MCF 10A (cell line): ENCODE measurements around the gene B3GAT3. TPM values are rescaled to one million over a fixed set of nuclear protein-coding genes. Genes with fewer than 3 reads are reported as not detected.
"Not testable (repeated sequence)": the region's sequence is repeated elsewhere in the genome, so short reads cannot be mapped to it uniquely, and the experiment has no call there.

Source experiments
- BruUV-seq: library from RNA; stranded (reverse); fragments of 400-500 nt; replicated peaks from 2 replicates; lab custom pipeline; 2021; lab: Mats Ljungman, UMichigan
- CTCF ChIA-PET: fragments of 300-600 bp; sonication (Branson Sonifier 250); formaldehyde crosslinking; extraction: SDS; loops from one replicate; lab custom pipeline; 2021; ENCODE audit warnings: antibody characterized with exemption, inconsistent platforms; lab: Yijun Ruan, JAX
- POLR2A ChIA-PET: fragments of 300-600, 350-650 bp; sonication (Branson Sonifier 250); formaldehyde crosslinking; extraction: SDS; loops from one replicate; lab custom pipeline; 2020; ENCODE audit warnings: antibody characterized with exemption, inconsistent platforms; lab: Yijun Ruan, JAX
- DNase-seq: peaks from one replicate; pipeline ENCODE4 v3.0.0-alpha.2; 2018; ENCODE audit not compliant: unreplicated experiment
- H3K27ac Mint-ChIP-seq: one replicate; pipeline ENCODE4 v1.8.0; 2022; ENCODE audit warnings: mild to moderate bottlenecking, low read depth, mixed read lengths; ENCODE audit not compliant: unreplicated experiment
- H3K27me3 Mint-ChIP-seq: one replicate; pipeline ENCODE4 v1.8.0; 2022; ENCODE audit warnings: mixed read lengths; ENCODE audit not compliant: insufficient read depth, unreplicated experiment
- H3K36me3 Mint-ChIP-seq: one replicate; pipeline ENCODE4 v1.8.0; 2022; ENCODE audit warnings: mild to moderate bottlenecking, moderate library complexity, mixed read lengths; ENCODE audit not compliant: insufficient read depth, unreplicated experiment
- H3K4me1 Mint-ChIP-seq: one replicate; pipeline ENCODE4 v1.8.0; 2022; ENCODE audit warnings: mixed read lengths; ENCODE audit not compliant: insufficient read depth, unreplicated experiment
- H3K4me3 Mint-ChIP-seq: one replicate; pipeline ENCODE4 v1.8.0; 2022; ENCODE audit warnings: mild to moderate bottlenecking, moderate library complexity, mixed read lengths; ENCODE audit not compliant: unreplicated experiment
- H3K9me3 Mint-ChIP-seq: one replicate; pipeline ENCODE4 v1.8.0; 2022; ENCODE audit warnings: mixed read lengths; ENCODE audit not compliant: unreplicated experiment
- intact Hi-C: fragments of 100-400 bp; cut with micrococcal nuclease; formaldehyde crosslinking; loops from 2 replicates; pipeline ENCODE4 v1.14.1; 2022
- total RNA-seq: library from RNA; stranded (reverse); gene quantifications from 2 replicates; pipeline ENCODE4 v1.2.3, GENCODE V29; 2022
- TF ChIP-seq, protein P1 (sequence below): fragments of 200-600 bp; IDR thresholded peaks from one replicate; pipeline ENCODE4 v1.8.0; 2022; ENCODE audit warnings: antibody characterized with exemption, mild to moderate bottlenecking; ENCODE audit not compliant: unreplicated experiment

The B3GAT3 gene
- total RNA-seq, 1 experiment from 2014 or later, result 42.4 TPM

DNA sequence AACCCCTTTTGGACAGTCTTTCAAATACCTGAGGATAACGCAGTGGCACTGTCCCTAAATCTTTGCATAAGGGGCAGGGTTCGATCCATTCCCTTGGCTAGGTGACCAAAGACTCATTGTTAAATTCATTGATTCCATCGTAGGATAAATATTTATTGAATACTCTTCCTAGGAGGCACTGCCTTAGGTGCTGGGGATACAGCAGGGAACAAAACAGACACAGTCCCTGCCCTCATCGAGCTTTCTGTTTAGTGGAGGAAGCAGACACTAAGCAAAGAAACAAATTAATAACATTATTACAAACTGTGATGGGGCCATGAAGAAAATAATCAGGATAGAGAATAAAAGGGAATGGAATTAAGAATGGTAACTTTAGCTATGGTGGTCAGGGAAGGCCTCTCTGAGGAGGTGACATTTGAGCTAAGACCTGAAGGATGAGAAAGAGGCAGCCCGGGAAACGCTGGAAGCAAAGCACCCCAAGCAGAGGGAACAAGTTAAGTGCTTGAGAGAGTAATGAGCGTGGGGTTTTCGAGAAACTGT lies 689 bp downstream of the B3GAT3 start:
- CTCF ChIA-PET, result interaction anchor here (0.9 to 2.5 kb wide), 7 partner anchors 9 to 29 kb away, joined by 3 to 17 read pairs (median 7); partner anchors contain the start of genes EML3 and TUT1
- Mint-ChIP-seq H3K9me3 (no peaks in the 10 kb centered on the region), H3K27me3 (no peaks in the 10 kb centered on the region), H3K4me1 (peaks cover 12% of the 10 kb centered on the region), H3K4me3 (peak overlapping the region; percentile 97), H3K36me3 (peaks cover 54% of the 10 kb centered on the region), H3K27ac (peak overlapping the region; percentile 92)
- POLR2A ChIA-PET, result interaction anchor here (0.5 to 7.3 kb wide), 36 partner anchors 11 to 1696 kb away, joined by 3 to 149 read pairs (median 5); partner anchors contain the start of genes AHNAK, C11orf98, CSKMT and EEF1G
- intact Hi-C loops, result loop anchor here (2.0 kb wide), 1 partner anchor 30 kb away; the partner anchor contains the start of gene TUT1
- TF ChIP-seq, protein P1, sequence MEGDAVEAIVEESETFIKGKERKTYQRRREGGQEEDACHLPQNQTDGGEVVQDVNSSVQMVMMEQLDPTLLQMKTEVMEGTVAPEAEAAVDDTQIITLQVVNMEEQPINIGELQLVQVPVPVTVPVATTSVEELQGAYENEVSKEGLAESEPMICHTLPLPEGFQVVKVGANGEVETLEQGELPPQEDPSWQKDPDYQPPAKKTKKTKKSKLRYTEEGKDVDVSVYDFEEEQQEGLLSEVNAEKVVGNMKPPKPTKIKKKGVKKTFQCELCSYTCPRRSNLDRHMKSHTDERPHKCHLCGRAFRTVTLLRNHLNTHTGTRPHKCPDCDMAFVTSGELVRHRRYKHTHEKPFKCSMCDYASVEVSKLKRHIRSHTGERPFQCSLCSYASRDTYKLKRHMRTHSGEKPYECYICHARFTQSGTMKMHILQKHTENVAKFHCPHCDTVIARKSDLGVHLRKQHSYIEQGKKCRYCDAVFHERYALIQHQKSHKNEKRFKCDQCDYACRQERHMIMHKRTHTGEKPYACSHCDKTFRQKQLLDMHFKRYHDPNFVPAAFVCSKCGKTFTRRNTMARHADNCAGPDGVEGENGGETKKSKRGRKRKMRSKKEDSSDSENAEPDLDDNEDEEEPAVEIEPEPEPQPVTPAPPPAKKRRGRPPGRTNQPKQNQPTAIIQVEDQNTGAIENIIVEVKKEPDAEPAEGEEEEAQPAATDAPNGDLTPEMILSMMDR, result no peak
- BruUV-seq, result TSS peak; percentile 24
- no peak for DNase-seq

DNA sequence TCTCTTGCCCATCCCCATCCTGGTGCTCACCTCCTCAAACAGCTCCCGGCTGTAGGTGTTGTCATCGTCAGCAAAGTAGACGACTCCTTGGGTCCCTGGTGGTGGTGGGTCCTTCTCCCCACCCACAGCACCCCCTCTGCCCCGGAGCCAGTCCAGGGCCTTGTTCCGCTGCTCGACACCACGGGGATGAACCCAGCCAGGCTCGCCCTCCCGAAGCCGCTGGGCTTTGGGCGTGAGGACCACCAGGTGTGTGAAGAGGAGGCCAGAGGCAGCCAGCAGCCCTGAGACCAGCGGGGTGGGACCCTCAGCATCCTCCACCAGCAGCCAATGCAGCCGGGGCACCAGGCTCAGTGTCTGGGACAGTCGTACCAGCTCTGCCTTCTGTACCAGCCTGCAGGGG lies 4.8 kb downstream of the B3GAT3 start:
- H3K4me1 Mint-ChIP-seq, result peaks cover 22% of the 10 kb centered on the region
- intact Hi-C loops, DNase-seq, H3K4me3 Mint-ChIP-seq, H3K27ac Mint-ChIP-seq, H3K27me3 Mint-ChIP-seq, BruUV-seq, H3K9me3 Mint-ChIP-seq: not testable (repeated sequence)
- H3K36me3 Mint-ChIP-seq, result peaks cover 45% of the 10 kb centered on the region
- ChIA-PET POLR2A (interaction anchor here (0.6 to 7.3 kb wide), 4 partner anchors 17 to 178 kb away, joined by 4 to 149 read pairs (median 58); partner anchors contain the start of genes EEF1G, MTA2 and TUT1), CTCF (interaction anchor here (0.6 kb wide), 2 partner anchors 21 to 239 kb away, joined by 3 to 4 read pairs; no protein-coding TSS in a partner anchor)

DNA sequence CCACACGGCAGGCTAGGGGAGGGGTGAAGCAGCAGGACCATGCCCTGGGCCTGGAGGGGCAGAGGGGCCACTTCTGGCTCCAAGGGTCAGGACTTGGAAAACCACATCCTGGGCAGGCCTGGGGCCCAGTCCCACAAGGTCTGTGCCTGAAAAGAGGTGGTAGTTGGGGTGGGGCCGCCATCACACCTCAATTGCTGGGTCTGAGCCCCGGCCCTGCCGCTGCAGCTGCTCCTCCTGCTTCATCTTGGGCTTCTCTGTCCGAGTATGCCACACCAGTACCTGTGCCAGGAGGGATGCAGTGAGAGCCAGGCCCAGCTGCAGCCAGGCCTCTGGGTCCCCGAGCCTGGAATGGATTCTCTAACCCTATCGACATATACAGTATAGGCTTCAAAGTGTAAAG lies 6.3 kb downstream of the B3GAT3 start:
- peaks cover 41% of the 10 kb centered on the region for H3K36me3 Mint-ChIP-seq
- intact Hi-C loops, result no loop called here
- no peak overlapping the region for H3K27ac Mint-ChIP-seq
- no peaks in the 10 kb centered on the region for H3K27me3 Mint-ChIP-seq
- no peaks in the 10 kb centered on the region for H3K9me3 Mint-ChIP-seq
- CTCF ChIA-PET, result no interaction called here
- TF ChIP-seq, protein P1, result no peak
- H3K4me3 Mint-ChIP-seq, result no peak overlapping the region
- no TSS peak for BruUV-seq
- DNase-seq, result no peak
- peaks cover 15% of the 10 kb centered on the region for H3K4me1 Mint-ChIP-seq
- POLR2A ChIA-PET, result interaction anchor here (0.9 to 8.4 kb wide), 3 partner anchors 15 to 138 kb away, joined by 3 to 98 read pairs (median 10); partner anchors contain the start of genes MTA2, TUT1 and ZBTB3

DNA sequence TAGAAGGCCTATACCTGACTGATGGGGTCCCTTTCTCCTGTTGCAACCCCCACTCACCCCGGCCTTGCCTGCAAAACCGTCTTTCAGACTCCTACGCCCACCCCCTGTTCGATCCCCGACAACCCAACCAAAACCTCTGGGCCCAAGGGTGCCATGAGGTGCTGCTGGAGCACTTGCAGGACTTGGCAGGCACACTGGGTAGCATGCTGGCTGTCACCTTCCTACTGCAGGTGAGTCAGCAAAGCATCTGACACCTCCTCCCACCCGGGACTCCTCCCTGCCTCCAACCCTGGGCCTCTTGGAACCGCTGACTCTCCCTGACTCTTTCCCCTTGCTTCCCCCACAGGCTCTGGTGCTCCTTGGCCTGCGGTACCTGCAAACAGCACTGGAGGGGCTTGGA lies 7.5 kb downstream of the B3GAT3 start:
- intact Hi-C loops, result loop anchor here (5.0 kb wide), 2 partner anchors 33 to 42 kb away; partner anchors contain the start of genes EEF1G and GANAB
- peak; percentile 62 for DNase-seq
- Mint-ChIP-seq H3K27ac (peak overlapping the region; percentile 57), H3K27me3 (no peaks in the 10 kb centered on the region), H3K36me3 (peaks cover 38% of the 10 kb centered on the region), H3K4me3 (no peak overlapping the region), H3K9me3 (no peaks in the 10 kb centered on the region), H3K4me1 (peaks cover 10% of the 10 kb centered on the region)
- BruUV-seq, result no TSS peak
- ChIA-PET POLR2A (interaction anchor here (1.1 to 8.4 kb wide), 2 partner anchors 14 to 173 kb away, joined by 3 to 98 read pairs; partner anchors contain the start of genes MTA2 and TMEM179B), CTCF (interaction anchor here (1.5 to 4.2 kb wide), 2 partner anchors 11 to 22 kb away, joined by 7 to 39 read pairs; partner anchors contain the start of gene TUT1)
- TF ChIP-seq, protein P1, result no peak
